Sigmoid colon (tissue), 7 donors: Measurements from ENCODE around the gene ZNF267. TPM values are rescaled to one million over a fixed set of nuclear protein-coding genes. Genes with fewer than 3 reads are reported as not detected.
A peak's percentile ranks its signal among the peaks of the same experiment; 100 is the strongest.

Experiments used
- DNase-seq: peaks from one replicate; pipeline ENCODE4 v3.0.0-alpha.2; 2019
- H3K27ac ChIP-seq, 4 donors: fragments of 200-600 bp; sonication (generic); one replicate each; pipeline ENCODE4 v1.5.1; 2016 to 2019; ENCODE audit warnings: mild to moderate bottlenecking in 1 of 4
- H3K27me3 ChIP-seq, 3 donors: fragments of 200-600 bp; sonication (generic); one replicate each; pipeline ENCODE4 v1.5.1; 2019; ENCODE audit warnings: mild to moderate bottlenecking in 1 of 3
- H3K36me3 ChIP-seq, 4 donors: fragments of 200-600 bp; sonication (generic); one replicate each; pipeline ENCODE4 v1.5.1; 2016 to 2019
- H3K4me1 ChIP-seq, 4 donors: fragments of 200-600 bp; sonication (generic); one replicate each; pipeline ENCODE4 v1.5.1; 2017 to 2019
- H3K4me3 ChIP-seq, 4 donors: fragments of 200-600 bp; sonication (generic); one replicate each; pipeline ENCODE4 v1.5.1; 2017 to 2019; ENCODE audit warnings: mild to moderate bottlenecking in 2 of 4, moderate library complexity in 1 of 4
- H3K9me3 ChIP-seq, 4 donors: fragments of 200-600 bp in 3 of 4; sonication (generic) in 3 of 4; one replicate each; pipeline versions ENCODE4 v1.5.1 to v1.6.1; 2013 to 2019
- CTCF ChIP-seq, 4 experiments: fragments of 450-650 bp in 3 of 4; fragments of 200-600 bp in 1 of 4; IDR thresholded peaks; one replicate each; pipeline ENCODE4 v1.5.1; 2016 to 2019; ENCODE audit warnings: antibody characterized with exemption in 4 of 4, mild to moderate bottlenecking in 3 of 4, moderate library complexity in 2 of 4
- EP300 ChIP-seq, 4 donors: sonication (generic); formaldehyde crosslinking; IDR thresholded peaks; one replicate each; pipeline ENCODE4 v1.6.1; 2017; ENCODE audit warnings: antibody characterized with exemption in 4 of 4
- POLR2A ChIP-seq, 2 donors: fragments of 450-650 bp; IDR thresholded peaks; one replicate each; pipeline ENCODE4 v1.6.1; 2016; ENCODE audit warnings: antibody characterized with exemption in 2 of 2, mild to moderate bottlenecking in 2 of 2, moderate library complexity in 2 of 2
- POLR2AphosphoS5 ChIP-seq, 4 donors: sonication (generic); formaldehyde crosslinking; IDR thresholded peaks; one replicate each; pipeline ENCODE4 v1.6.1; 2017; ENCODE audit warnings: antibody characterized with exemption in 4 of 4
- WGBS, 2 donors: extraction: QIAGEN DNeasy Blood & Tissue Kit; methylation state at CpG; one replicate each; pipeline ENCODE4 v1.1.7; 2013; 5-methylcytosine and 5-hydroxymethylcytosine counted together
- intact Hi-C: fragments of 100-400 bp; cut with DNase I; formaldehyde crosslinking; loops from one replicate; pipeline ENCODE4 v1.15.1; 2023
- polyA plus RNA-seq, 3 donors: library from polyadenylated mRNA; stranded (reverse); fragments of 200-250 nt; gene quantifications; one replicate each; pipeline ENCODE4 v1.2.3, GENCODE V29; 2013
- total RNA-seq, 4 donors: library from RNA; depleted of rRNA; stranded (reverse); fragments of >200 nt; gene quantifications; one replicate each; pipeline ENCODE4 v1.1.0, GENCODE V29; 2016
- donor health status: healthy with polysubstance abuse.
- donor health status: Bipolar disorder and iron deficiency.
- donor health status: healthy.

ZNF267 gene
- total and polyA plus RNA-seq, 7 donors, result 4.2 to 11.6 (median 8.5) TPM

DNA sequence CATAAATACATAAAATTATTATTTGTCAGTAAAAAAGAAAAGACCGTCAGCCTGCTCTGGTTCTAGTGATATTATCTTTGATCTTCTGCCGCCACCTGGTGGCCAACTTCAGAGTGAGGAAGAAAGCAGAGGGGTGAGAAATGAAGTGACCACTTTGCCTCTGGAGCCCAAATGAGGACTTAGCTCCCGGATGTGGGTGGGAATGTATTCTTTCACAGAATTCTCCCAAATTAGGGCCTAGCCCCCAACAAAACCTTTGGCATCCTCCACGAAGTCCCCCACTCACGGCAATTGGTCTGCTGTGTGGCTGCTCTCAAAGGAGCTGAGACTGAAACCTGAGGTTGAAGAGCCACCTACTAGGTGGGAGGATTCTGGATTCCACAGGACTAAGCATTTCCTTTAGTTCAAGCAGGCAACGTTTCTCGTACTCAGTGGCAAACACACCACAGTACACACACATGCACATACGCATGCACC is 4.9 kb upstream of the ZNF267 start:
- TF ChIP-seq EP300 (IDR thresholded peaks at IDR 0.05) (no peak), POLR2A (IDR thresholded peaks at IDR 0.05) (no peak), POLR2AphosphoS5 (IDR thresholded peaks at IDR 0.05) (no peak), CTCF (IDR thresholded peaks at IDR 0.05) (peak; percentile 46 to 88 (median 72))
- intact Hi-C loops, result loop anchor here (2.0 kb wide), 1 partner anchor 884 kb away; the partner anchor contains the start of gene HSD3B7
- no peaks in the 10 kb centered on the region for H3K36me3 ChIP-seq
- peaks cover 0 to 5% (median 4%) of the 10 kb centered on the region in 4 donors for H3K4me1 ChIP-seq
- 12 to 14% methylated on average over 8 of the region's 8 CpGs for WGBS, 2 donors
- no peaks in the 10 kb centered on the region for H3K27me3 ChIP-seq
- H3K4me3 ChIP-seq, result no peak overlapping the region
- H3K27ac ChIP-seq, result peak overlapping the region in 3 of 4 donors; percentile 6 to 44 (median 44)
- no peaks in the 10 kb centered on the region for H3K9me3 ChIP-seq
- peak; percentile 85 for DNase-seq

GRCh38 chr16:31869511-31870201 is 4.0 kb upstream of the ZNF267 start:
- 36 to 51% methylated on average over 4 of the region's 4 CpGs for WGBS, 2 donors
- no peak for DNase-seq
- H3K27me3 ChIP-seq, result no peaks in the 10 kb centered on the region
- H3K9me3 ChIP-seq, result no peaks in the 10 kb centered on the region
- H3K27ac ChIP-seq, result peak overlapping the region in 3 of 4 donors; percentile 32 to 49 (median 44)
- no peak overlapping the region for H3K4me3 ChIP-seq
- peaks cover 0 to 9% (median 6%) of the 10 kb centered on the region in 4 donors for H3K4me1 ChIP-seq
- intact Hi-C loops, result loop anchor here (2.0 to 10.0 kb wide), 5 partner anchors 157 to 885 kb away; partner anchors contain the start of genes FUS, HSD3B7, RUSF1 and ZNF843
- TF ChIP-seq EP300 (IDR thresholded peaks at IDR 0.05) (peak in 1 of 4 donors; percentile 52), CTCF (IDR thresholded peaks at IDR 0.05) (no peak), POLR2AphosphoS5 (IDR thresholded peaks at IDR 0.05) (peak in 1 of 4 donors; percentile 57)
- H3K36me3 ChIP-seq, result no peaks in the 10 kb centered on the region

GRCh38 chr16:31870809-31871208 is 2.8 kb upstream of the ZNF267 start:
- no peak overlapping the region for H3K27ac ChIP-seq
- peaks cover 0 to 20% (median 17%) of the 10 kb centered on the region in 4 donors for H3K4me1 ChIP-seq
- TF ChIP-seq POLR2A (IDR thresholded peaks at IDR 0.05), result no peak
- TF ChIP-seq CTCF (IDR thresholded peaks at IDR 0.05), result no peak
- no peak for TF ChIP-seq POLR2AphosphoS5 (IDR thresholded peaks at IDR 0.05)
- TF ChIP-seq EP300 (IDR thresholded peaks at IDR 0.05), result no peak
- H3K9me3 ChIP-seq, result no peaks in the 10 kb centered on the region
- no peaks in the 10 kb centered on the region for H3K36me3 ChIP-seq
- no peak for DNase-seq
- 62 to 86% methylated on average over 2 of the region's 2 CpGs for WGBS, 2 donors
- H3K27me3 ChIP-seq, result no peaks in the 10 kb centered on the region
- H3K4me3 ChIP-seq, result no peak overlapping the region
- intact Hi-C loops, result loop anchor here (5.0 to 10.0 kb wide), 4 partner anchors 159 to 686 kb away; partner anchors contain the start of genes FUS, RUSF1 and ZNF843

- no peak overlapping the region for H3K4me3 ChIP-seq
- H3K4me1 ChIP-seq, result peaks cover 0 to 27% (median 23%) of the 10 kb centered on the region in 4 donors
- H3K27ac ChIP-seq, result no peak overlapping the region
- no peak for DNase-seq
- no peaks in the 10 kb centered on the region for H3K9me3 ChIP-seq
- TF ChIP-seq POLR2AphosphoS5 (IDR thresholded peaks at IDR 0.05), result no peak
- TF ChIP-seq POLR2A (IDR thresholded peaks at IDR 0.05), result no peak
- TF ChIP-seq EP300 (IDR thresholded peaks at IDR 0.05), result no peak
- TF ChIP-seq CTCF (IDR thresholded peaks at IDR 0.05), result no peak
- H3K27me3 ChIP-seq, result no peaks in the 10 kb centered on the region
- WGBS, 2 donors, result 87 to 90% methylated on average over 3 of the region's 3 CpGs
- no peaks in the 10 kb centered on the region for H3K36me3 ChIP-seq
- intact Hi-C loops, result loop anchor here (5.0 to 10.0 kb wide), 4 partner anchors 159 to 687 kb away; partner anchors contain the start of genes FUS, RUSF1 and ZNF843
These were observed 2.1 kb upstream of the ZNF267 start for GRCh38 chr16:31871510-31871909.
